HG03066 (cell line): ENCODE data around the gene IGF1R.
"Not testable (repeated sequence)": the region's sequence is repeated elsewhere in the genome, so short reads cannot be mapped to it uniquely, and the experiment has no call there.

ENCODE experiments used
- ATAC-seq: cut with Tn5 transposase; IDR thresholded peaks from one replicate; pipeline ENCODE4 v1.9.1; 2021; ENCODE audit warnings: low read depth; ENCODE audit not compliant: unreplicated experiment

The IGF1R gene

GRCh38 chr15:98966091-98966787 is 317.9 kb downstream of the IGF1R start:
- ATAC-seq: no peak

- no peak for ATAC-seq
These were observed 318.8 kb downstream of the IGF1R start for GRCh38 chr15:98967096-98967495.

- no peak for ATAC-seq
These were observed 319.6 kb downstream of the IGF1R start for GRCh38 chr15:98967916-98968315.

- ATAC-seq: no peak
These were observed 320.2 kb downstream of the IGF1R start for GRCh38 chr15:98968576-98968975.

- no peak for ATAC-seq
These were observed 320.9 kb downstream of the IGF1R start for GRCh38 chr15:98969126-98969735.

GRCh38 chr15:98970799-98971198 is 322.5 kb downstream of the IGF1R start:
- ATAC-seq: no peak

- ATAC-seq: no peak
These were observed 328.2 kb downstream of the IGF1R start for GRCh38 chr15:98976500-98976899.

GRCh38 chr15:98977441-98977840 is 329.1 kb downstream of the IGF1R start:
- ATAC-seq: no peak

- ATAC-seq: no peak
These were observed 329.8 kb downstream of the IGF1R start for GRCh38 chr15:98978153-98978552.

- no peak for ATAC-seq
These were observed 332.5 kb downstream of the IGF1R start for GRCh38 chr15:98980899-98981228.

GRCh38 chr15:98981851-98982722 is 333.7 kb downstream of the IGF1R start:
- no peak for ATAC-seq

GRCh38 chr15:98983334-98983733 is 335.0 kb downstream of the IGF1R start:
- ATAC-seq: no peak

- ATAC-seq: no peak
These were observed 337.9 kb downstream of the IGF1R start for GRCh38 chr15:98986281-98986680.

GRCh38 chr15:98994892-98995291 is 346.6 kb downstream of the IGF1R start:
- no peak for ATAC-seq

- no peak for ATAC-seq
These were observed 347.8 kb downstream of the IGF1R start for GRCh38 chr15:98996169-98996568.

- ATAC-seq: no peak
These were observed 348.3 kb downstream of the IGF1R start for GRCh38 chr15:98996624-98997023.

GRCh38 chr15:98997312-98997711 is 349.0 kb downstream of the IGF1R start:
- no peak for ATAC-seq

- ATAC-seq: no peak
These were observed 349.4 kb downstream of the IGF1R start for GRCh38 chr15:98997755-98998154.

- no peak for ATAC-seq
These were observed 349.9 kb downstream of the IGF1R start for GRCh38 chr15:98998279-98998678.

- no peak for ATAC-seq
These were observed 350.9 kb downstream of the IGF1R start for GRCh38 chr15:98999233-98999632.

- ATAC-seq: no peak
These were observed 353.9 kb downstream of the IGF1R start for GRCh38 chr15:99002226-99002625.

GRCh38 chr15:99003317-99003716 is 355.0 kb downstream of the IGF1R start:
- not testable (repeated sequence) for ATAC-seq
